SKM-1 (cell line): ENCODE results near the gene CRCP.
"Not testable (repeated sequence)": the region's sequence is repeated elsewhere in the genome, so short reads cannot be mapped to it uniquely, and the experiment has no call there.

Source experiments
- DNase-seq: peaks from one replicate; lab custom pipeline; 2025; ENCODE audit not compliant: unreplicated experiment; lab: John Stamatoyannopoulos, UW

Gene CRCP

GRCh38 chr7:66152371-66153191 is 37.9 kb downstream of the CRCP start:
- no peak for DNase-seq

GRCh38 chr7:66153691-66154090 is 39.0 kb downstream of the CRCP start:
- no peak for DNase-seq

DNA sequence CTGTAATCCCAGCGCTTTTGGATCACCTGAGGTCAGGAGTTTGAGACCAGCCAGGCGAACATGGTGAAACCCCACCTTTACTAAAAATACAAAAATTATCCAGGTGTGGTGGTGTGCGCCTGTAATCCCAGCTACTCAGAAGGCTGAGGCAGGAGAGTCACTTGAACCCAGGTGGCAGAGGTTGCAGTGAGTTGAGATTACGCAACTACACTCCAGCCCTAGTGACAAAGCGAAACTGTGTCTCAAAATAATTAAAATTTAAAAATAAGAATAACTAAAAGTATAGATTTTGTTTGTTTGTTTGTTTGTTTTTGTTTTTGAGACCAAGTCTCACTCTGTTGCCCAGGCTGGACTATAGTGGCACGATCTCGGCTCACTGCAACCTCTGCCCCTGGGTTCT is 41.4 kb downstream of the CRCP start:
- DNase-seq = not testable (repeated sequence)

- no peak for DNase-seq
Measured at GRCh38 chr7:66157060-66157459, 42.4 kb downstream of the CRCP start.

GRCh38 chr7:66162622-66163021 is 48.0 kb downstream of the CRCP start:
- DNase-seq = no peak

DNA sequence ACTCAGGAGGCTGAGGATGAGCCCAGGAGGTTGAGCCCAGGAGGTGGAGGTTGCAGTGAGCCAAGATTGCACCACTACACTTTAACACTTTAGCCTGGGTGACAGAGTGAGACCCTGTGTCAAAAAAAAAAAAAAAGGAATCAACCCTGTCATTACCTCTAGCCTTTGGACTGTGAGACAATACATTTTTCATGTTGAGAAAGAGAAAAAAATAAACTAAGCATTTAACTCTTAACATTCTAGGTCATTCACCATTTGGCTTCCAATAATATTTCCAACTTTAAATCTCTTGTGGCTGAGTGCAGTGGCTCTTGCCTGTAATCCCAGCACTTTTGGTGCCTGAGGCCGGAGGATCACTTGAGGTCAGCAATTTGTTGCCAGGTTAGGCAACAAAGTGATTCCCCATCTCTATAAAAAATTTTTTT is 48.6 kb downstream of the CRCP start:
- DNase-seq = no peak

GRCh38 chr7:66164356-66164755 is 49.7 kb downstream of the CRCP start:
- no peak for DNase-seq

GRCh38 chr7:66167773-66168387 is 53.2 kb downstream of the CRCP start:
- no peak for DNase-seq

- DNase-seq = no peak
Measured at GRCh38 chr7:66169616-66170015, 55.0 kb downstream of the CRCP start.

GRCh38 chr7:66170309-66171231 is 55.9 kb downstream of the CRCP start:
- no peak for DNase-seq

- DNase-seq = not testable (repeated sequence)
Measured at GRCh38 chr7:66172536-66173401, 58.1 kb downstream of the CRCP start.

- no peak for DNase-seq
Measured at GRCh38 chr7:66173856-66174255, 59.2 kb downstream of the CRCP start.

GRCh38 chr7:66175006-66175405 is 60.4 kb downstream of the CRCP start:
- not testable (repeated sequence) for DNase-seq

GRCh38 chr7:66176914-66177313 is 62.3 kb downstream of the CRCP start:
- no peak for DNase-seq

DNA sequence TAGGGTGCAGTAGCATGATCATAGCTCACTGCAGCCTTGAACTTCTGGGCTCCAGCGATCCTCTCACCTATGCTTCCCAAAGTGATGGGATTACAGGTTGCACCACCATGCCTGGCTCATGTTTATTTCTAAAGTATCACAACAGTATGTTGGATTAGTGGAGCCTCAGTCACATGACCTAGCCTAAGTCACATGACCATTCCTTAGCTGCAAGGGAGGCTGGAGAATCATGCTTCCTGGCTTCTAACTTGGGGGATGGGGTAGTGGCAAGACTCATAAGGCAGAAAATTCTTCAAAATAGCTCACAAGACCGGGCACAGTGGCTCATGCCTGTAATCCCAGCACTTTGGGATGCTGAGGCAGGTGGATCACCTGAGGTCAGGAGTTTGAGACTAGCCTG is 63.6 kb downstream of the CRCP start:
- no peak for DNase-seq

DNA sequence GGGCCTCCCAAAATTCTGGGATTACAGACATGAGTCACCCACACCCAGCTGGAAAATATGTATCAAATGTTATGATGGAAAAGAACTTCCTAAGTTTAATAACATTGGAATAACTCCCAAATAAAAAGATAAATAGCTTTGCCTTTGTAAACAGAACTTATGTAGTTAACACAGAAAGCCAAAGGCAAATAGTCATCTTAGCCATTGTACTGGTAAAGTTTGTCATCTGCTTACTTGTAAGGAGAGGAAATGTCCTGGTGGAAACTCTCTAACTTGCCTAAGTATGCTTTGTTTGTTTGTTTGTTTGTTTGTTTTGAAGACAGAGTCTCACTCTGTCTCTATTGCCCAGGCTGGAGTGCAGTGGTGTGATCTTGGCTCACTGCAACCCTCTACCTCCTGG is 66.7 kb downstream of the CRCP start:
- no peak for DNase-seq

- no peak for DNase-seq
Measured at GRCh38 chr7:66181845-66182244, 67.2 kb downstream of the CRCP start.

GRCh38 chr7:66182920-66183319 is 68.3 kb downstream of the CRCP start:
- DNase-seq = peak; percentile 48

DNA sequence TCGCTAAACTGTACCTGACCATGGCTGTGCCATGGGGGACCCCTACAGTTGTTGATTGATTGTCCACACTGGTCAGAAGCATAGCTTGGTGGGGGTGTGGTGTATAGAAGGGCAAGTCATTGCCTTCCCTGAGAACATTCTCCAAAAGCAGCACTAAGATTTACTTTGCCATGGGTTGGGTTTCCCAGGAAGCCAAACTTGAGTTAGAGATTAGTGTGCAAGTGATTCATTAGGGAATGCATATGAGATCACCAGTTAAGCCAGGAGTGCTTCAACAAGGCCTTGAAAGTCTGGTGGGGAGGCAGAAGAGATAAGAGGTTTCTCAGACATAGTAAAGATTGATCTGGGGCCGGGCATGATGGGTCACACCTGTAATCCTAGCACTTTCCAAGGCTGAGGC is 69.1 kb downstream of the CRCP start:
- DNase-seq = no peak

DNA sequence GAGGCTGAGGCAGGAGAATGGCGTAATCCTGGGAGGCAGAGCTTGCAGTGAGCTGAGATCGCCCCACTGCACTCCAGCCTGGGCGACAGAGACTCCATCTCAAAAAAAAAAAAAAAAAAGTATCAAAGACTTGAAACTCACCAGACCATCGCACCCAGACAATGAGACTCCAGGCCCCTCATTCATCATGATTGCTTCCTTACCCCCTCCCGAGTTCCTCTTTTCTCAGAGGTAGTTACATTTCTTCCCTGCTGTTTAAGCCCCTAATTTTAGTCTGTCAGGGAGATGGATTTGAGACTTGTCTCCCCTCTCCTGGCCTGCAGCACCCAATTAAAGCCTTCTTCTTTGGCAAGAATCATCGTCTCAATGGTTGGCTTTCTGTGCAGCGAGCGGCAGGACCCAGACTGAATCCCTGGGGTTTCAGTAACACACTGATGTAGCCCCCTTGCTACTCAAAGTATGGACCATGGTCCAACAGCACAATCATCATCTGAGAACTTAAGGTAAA is 71.1 kb downstream of the CRCP start:
- DNase-seq = no peak
